A549 treated with Mapracorat at 1 μM for 4 hours (cell line): Measurements from ENCODE around the gene VEGFA. TPM values are rescaled to one million over a fixed set of nuclear protein-coding genes. Genes with fewer than 3 reads are reported as not detected.

Source experiments
- total RNA-seq: library from RNA; stranded (reverse); fragments of 200-300 nt; extraction: Qiagen RNA extraction; gene quantifications from 5 replicates; pipeline ENCODE4 v1.2.3, GENCODE V29; 2022

The VEGFA gene
- 27.8 to 33.9 TPM (median 29.9 TPM) in 5 replicates for total RNA-seq

DNA sequence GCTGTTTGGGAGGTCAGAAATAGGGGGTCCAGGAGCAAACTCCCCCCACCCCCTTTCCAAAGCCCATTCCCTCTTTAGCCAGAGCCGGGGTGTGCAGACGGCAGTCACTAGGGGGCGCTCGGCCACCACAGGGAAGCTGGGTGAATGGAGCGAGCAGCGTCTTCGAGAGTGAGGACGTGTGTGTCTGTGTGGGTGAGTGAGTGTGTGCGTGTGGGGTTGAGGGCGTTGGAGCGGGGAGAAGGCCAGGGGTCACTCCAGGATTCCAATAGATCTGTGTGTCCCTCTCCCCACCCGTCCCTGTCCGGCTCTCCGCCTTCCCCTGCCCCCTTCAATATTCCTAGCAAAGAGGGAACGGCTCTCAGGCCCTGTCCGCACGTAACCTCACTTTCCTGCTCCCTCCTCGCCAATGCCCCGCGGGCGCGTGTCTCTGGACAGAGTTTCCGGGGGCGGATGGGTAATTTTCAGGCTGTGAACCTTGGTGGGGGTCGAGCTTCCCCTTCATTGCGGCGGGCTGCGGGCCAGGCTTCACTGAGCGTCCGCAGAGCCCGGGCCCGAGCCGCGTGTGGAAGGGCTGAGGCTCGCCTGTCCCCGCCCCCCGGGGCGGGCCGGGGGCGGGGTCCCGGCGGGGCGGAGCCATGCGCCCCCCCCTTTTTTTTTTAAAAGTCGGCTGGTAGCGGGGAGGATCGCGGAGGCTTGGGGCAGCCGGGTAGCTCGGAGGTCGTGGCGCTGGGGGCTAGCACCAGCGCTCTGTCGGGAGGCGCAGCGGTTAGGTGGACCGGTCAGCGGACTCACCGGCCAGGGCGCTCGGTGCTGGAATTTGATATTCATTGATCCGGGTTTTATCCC, at the start of gene VEGFA:
VEGFA (plus strand) TSS at position 686 of the 846 bp plus-strand sequence.

Other genes starting within 250 kb of the VEGFA start
- gene XPO5, start 194.2 kb upstream of the VEGFA start, total RNA-seq = 25.5 to 28.9 TPM (median 28.4 TPM) in 5 replicates
- gene POLH, start 194.0 kb upstream of the VEGFA start, total RNA-seq = 6.8 to 10.3 TPM (median 8.3 TPM) in 5 replicates
- 15.0 to 21.1 TPM (median 16.7 TPM) in 5 replicates for gene GTPBP2, start 140.9 kb upstream of the VEGFA start, total RNA-seq
- gene MAD2L1BP, start 134.4 kb upstream of the VEGFA start, total RNA-seq = 34.3 to 36.7 TPM (median 34.7 TPM) in 5 replicates
- gene RSPH9, start 125.2 kb upstream of the VEGFA start, total RNA-seq = 0.20 to 0.34 TPM (median 0.24 TPM) in 5 replicates
- gene MRPS18A, start 82.4 kb upstream of the VEGFA start, total RNA-seq = 45.6 to 50.1 TPM (median 47.0 TPM) in 5 replicates